Neural progenitor cell (in vitro differentiated cells): ENCODE results near the gene TAF11L8. TPM values are rescaled to one million over a fixed set of nuclear protein-coding genes. Genes with fewer than 3 reads are reported as not detected.
A peak's percentile ranks its signal among the peaks of the same experiment; 100 is the strongest.
"Not testable (repeated sequence)": the region's sequence is repeated elsewhere in the genome, so short reads cannot be mapped to it uniquely, and the experiment has no call there.

Source experiments
- DNase-seq: peaks from one replicate; pipeline ENCODE4 v3.0.0-alpha.2; 2016; ENCODE audit warnings: low spot score
- H2AFZ ChIP-seq: fragments of 200-600 bp; sonication (generic); replicated peaks from 2 replicates; pipeline ENCODE4 v1.6.1; 2016; ENCODE audit warnings: antibody characterized with exemption
- H3F3A ChIP-seq: fragments of 200-600 bp; sonication (generic); 2 replicates; pipeline ENCODE4 v1.6.1; 2016; ENCODE audit warnings: antibody characterized with exemption, low read depth
- H3K27ac ChIP-seq: fragments of 200-600 bp; sonication (generic); 2 replicates; pipeline ENCODE4 v1.5.1; 2016; ENCODE audit warnings: mild to moderate bottlenecking
- H3K27me3 ChIP-seq: fragments of 200-600 bp; sonication (generic); 2 replicates; pipeline ENCODE4 v1.6.1; 2016; ENCODE audit warnings: mild to moderate bottlenecking, moderate library complexity
- H3K36me3 ChIP-seq: fragments of 200-600 bp; sonication (generic); 2 replicates; pipeline ENCODE4 v1.5.1; 2016
- H3K4me1 ChIP-seq: fragments of 200-600 bp; sonication (generic); 2 replicates; pipeline ENCODE4 v1.6.1; 2016; ENCODE audit warnings: mixed run types
- H3K4me2 ChIP-seq: fragments of 200-600 bp; sonication (generic); 2 replicates; pipeline ENCODE4 v1.6.1; 2016
- H3K4me3 ChIP-seq: fragments of 200-600 bp; sonication (generic); 2 replicates; pipeline ENCODE4 v1.5.1; 2016
- H3K79me2 ChIP-seq: fragments of 200-600 bp; sonication (generic); 2 replicates; pipeline ENCODE4 v1.6.1; 2016; ENCODE audit warnings: low read depth
- H3K9ac ChIP-seq: fragments of 200-600 bp; sonication (generic); 2 replicates; pipeline ENCODE4 v1.6.1; 2016
- H3K9me3 ChIP-seq: fragments of 200-600 bp; sonication (generic); 2 replicates; pipeline ENCODE4 v1.5.1; 2016; ENCODE audit warnings: low read depth
- H4K20me1 ChIP-seq: fragments of 200-600 bp; sonication (generic); 2 replicates; pipeline ENCODE4 v1.6.1; 2016; ENCODE audit warnings: low read depth
- H3K27ac Mint-ChIP-seq: 3 replicates; pipeline ENCODE4 v1.8.0; 2021; ENCODE audit warnings: mixed read lengths
- H3K27me3 Mint-ChIP-seq: 2 replicates; pipeline ENCODE4 v1.8.0; 2022; ENCODE audit warnings: low read depth, mild to moderate bottlenecking, inconsistent platforms, moderate library complexity, mixed read lengths; ENCODE audit not compliant: insufficient read depth
- H3K36me3 Mint-ChIP-seq: 3 replicates; pipeline ENCODE4 v1.8.0; 2021; ENCODE audit warnings: mixed read lengths
- H3K4me1 Mint-ChIP-seq: 3 replicates; pipeline ENCODE4 v1.8.0; 2021; ENCODE audit warnings: mixed read lengths
- H3K4me3 Mint-ChIP-seq: 3 replicates; pipeline ENCODE4 v1.8.0; 2021; ENCODE audit warnings: mild to moderate bottlenecking, moderate library complexity, mixed read lengths
- H3K9me3 Mint-ChIP-seq: 3 replicates; pipeline ENCODE4 v1.8.0; 2020; ENCODE audit warnings: mixed read lengths
- CTCF ChIP-seq: fragments of 200-600 bp; sonication (generic); IDR thresholded peaks from 2 replicates; pipeline ENCODE4 v1.5.1; 2017; ENCODE audit warnings: antibody characterized with exemption, mild to moderate bottlenecking
- EZH2 ChIP-seq: fragments of 200-600 bp; sonication (generic); IDR thresholded peaks from 2 replicates; pipeline ENCODE4 v1.6.1; 2017; ENCODE audit warnings: antibody characterized with exemption, mild to moderate bottlenecking, moderate library complexity
- EZH2phosphoT487 ChIP-seq: fragments of 200-600 bp; sonication (generic); IDR thresholded peaks from 2 replicates; pipeline ENCODE4 v1.6.1; 2017; ENCODE audit warnings: antibody characterized with exemption
- total RNA-seq: library from RNA; depleted of rRNA; stranded (reverse); fragments of >200 nt; gene quantifications from 2 replicates; pipeline ENCODE4 v1.2.3, GENCODE V29; 2015; ENCODE audit warnings: low replicate concordance

TAF11L8 gene
- total RNA-seq, result not detected in 2 replicates

- not testable (repeated sequence) for H3K4me2 ChIP-seq, H3K27me3 ChIP-seq, H3F3A ChIP-seq, H3K79me2 ChIP-seq, H4K20me1 ChIP-seq, H3K4me1 Mint-ChIP-seq, H3K27me3 Mint-ChIP-seq, H3K9ac ChIP-seq, H3K9me3 Mint-ChIP-seq, H3K27ac ChIP-seq, H3K4me3 ChIP-seq, H3K9me3 ChIP-seq, H3K4me3 Mint-ChIP-seq, H3K36me3 Mint-ChIP-seq, H3K27ac Mint-ChIP-seq, H3K36me3 ChIP-seq, DNase-seq, H3K4me1 ChIP-seq, H2AFZ ChIP-seq
Measured at GRCh38 chr5:17590860-17591259, at the start of gene TAF11L8. TAF11L8 (minus strand) TSS chr5:17590960.

- Histone ChIP-seq H3F3A (no peaks in the 10 kb centered on the region), H3K27me3 (no peaks in the 10 kb centered on the region), H3K4me1 (no peaks in the 10 kb centered on the region), H3K4me2 (no peak within 1 kb of the TSS), H4K20me1 (no peaks in the 10 kb centered on the region), H3K27ac (no peak within 1 kb of the TSS), H3K4me3 (no peak within 1 kb of the TSS), H3K9ac (no peak within 1 kb of the TSS), H3K36me3 (no peaks in the 10 kb centered on the region), H2AFZ (no peak within 1 kb of the TSS), H3K79me2 (no peaks in the 10 kb centered on the region), H3K9me3 (no peaks in the 10 kb centered on the region)
- Mint-ChIP-seq H3K36me3 (no peaks in the 10 kb centered on the region), H3K4me1 (no peaks in the 10 kb centered on the region), H3K27ac (no peak within 1 kb of the TSS), H3K4me3 (no peak within 1 kb of the TSS), H3K9me3 (peaks cover 3% of the 10 kb centered on the region), H3K27me3 (no peaks in the 10 kb centered on the region)
- DNase-seq, result no peak
- TF ChIP-seq EZH2phosphoT487 (no peak), CTCF (no peak), EZH2 (no peak)
Measured at GRCh38 chr5:17634160-17634559, 43.4 kb upstream of the TAF11L8 start, which contains the start of gene TAF11L14. TAF11L14 (plus strand) TSS chr5:17634460.

GRCh38 chr5:17631788-17632187 lies 41.0 kb upstream of the TAF11L8 start, which contains the start of gene TAF11L13:
TAF11L13 (plus strand) TSS chr5:17632088.
- not testable (repeated sequence) for H3K27ac Mint-ChIP-seq, H3K9me3 Mint-ChIP-seq, H3K9me3 ChIP-seq, H3K4me2 ChIP-seq, H3K27ac ChIP-seq, H3K4me1 Mint-ChIP-seq, H3F3A ChIP-seq, H3K27me3 Mint-ChIP-seq, H3K4me1 ChIP-seq, H3K4me3 ChIP-seq, DNase-seq, H3K27me3 ChIP-seq, H4K20me1 ChIP-seq, H2AFZ ChIP-seq, H3K36me3 Mint-ChIP-seq, H3K36me3 ChIP-seq, H3K9ac ChIP-seq, H3K79me2 ChIP-seq
- peak within 1 kb of the TSS; percentile 25 for H3K4me3 Mint-ChIP-seq

- Histone ChIP-seq H3K27ac (no peak overlapping the region), H3F3A (no peaks in the 10 kb centered on the region), H3K4me2 (no peak overlapping the region), H3K79me2 (no peaks in the 10 kb centered on the region), H3K27me3 (no peaks in the 10 kb centered on the region), H2AFZ (no peak overlapping the region), H3K9ac (no peak overlapping the region), H4K20me1 (no peaks in the 10 kb centered on the region), H3K36me3 (no peaks in the 10 kb centered on the region), H3K9me3 (no peaks in the 10 kb centered on the region), H3K4me3 (no peak overlapping the region), H3K4me1 (no peaks in the 10 kb centered on the region)
- peaks cover 2% of the 10 kb centered on the region for H3K27me3 Mint-ChIP-seq
- DNase-seq, result no peak
- H3K4me3 Mint-ChIP-seq, result no peak overlapping the region
- H3K4me1 Mint-ChIP-seq, result peaks cover 6% of the 10 kb centered on the region
- H3K27ac Mint-ChIP-seq, result no peak overlapping the region
- no peaks in the 10 kb centered on the region for H3K9me3 Mint-ChIP-seq
- TF ChIP-seq EZH2phosphoT487 (no peak), EZH2 (no peak), CTCF (no peak)
- no peaks in the 10 kb centered on the region for H3K36me3 Mint-ChIP-seq
Measured at GRCh38 chr5:17625686-17626085, 34.9 kb upstream of the TAF11L8 start.
